Activated T-cell treated with anti-CD3 and anti-CD28 coated beads for 1 hour (primary cell): ENCODE data around the gene PPIF.

Experiments used
- DNase-seq: peaks from one replicate; pipeline ENCODE4 v3.0.0-alpha.2; 2020; ENCODE audit warnings: low read depth

PPIF gene

GRCh38 chr10:79374312-79375191, 27.3 kb downstream of the PPIF start:
- DNase-seq = peak; percentile 76

DNA sequence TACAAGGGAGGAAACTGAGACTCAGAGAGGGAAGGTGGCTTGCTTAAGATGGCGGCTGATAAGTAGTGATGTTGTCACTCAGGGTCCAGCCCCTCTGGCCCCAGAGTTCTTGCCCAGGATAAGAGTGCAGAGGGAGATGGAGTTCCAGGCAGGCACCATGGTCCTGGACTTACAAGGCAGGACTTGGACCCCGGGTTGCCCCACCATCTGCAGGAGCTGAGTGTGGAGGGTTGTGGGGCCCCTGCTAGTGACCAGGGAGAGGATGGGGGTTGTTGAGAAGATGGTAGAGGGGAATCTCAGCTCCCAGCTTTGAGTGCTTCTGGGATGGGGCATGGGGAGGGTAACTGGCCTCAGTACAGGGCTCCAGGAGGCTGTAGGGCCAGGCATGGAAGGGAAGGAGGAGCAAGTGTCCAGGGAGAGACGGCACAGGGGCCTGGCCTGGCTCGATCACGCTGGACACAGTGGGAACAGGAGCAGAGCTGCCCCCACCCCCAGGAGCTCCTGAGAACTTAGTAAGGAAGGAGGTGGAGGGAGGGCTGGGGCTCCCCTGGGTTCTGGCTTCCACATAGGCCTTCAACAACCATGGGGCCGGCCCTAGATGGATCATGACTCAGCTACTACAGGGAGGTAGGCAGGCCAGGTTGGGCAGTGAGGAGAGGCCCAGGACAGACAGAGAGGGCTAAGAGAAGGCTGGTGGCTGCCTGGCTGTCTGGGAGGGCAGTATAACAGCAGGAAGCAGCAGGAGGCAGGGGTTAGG, 28.2 kb downstream of the PPIF start:
- DNase-seq = no peak

DNA sequence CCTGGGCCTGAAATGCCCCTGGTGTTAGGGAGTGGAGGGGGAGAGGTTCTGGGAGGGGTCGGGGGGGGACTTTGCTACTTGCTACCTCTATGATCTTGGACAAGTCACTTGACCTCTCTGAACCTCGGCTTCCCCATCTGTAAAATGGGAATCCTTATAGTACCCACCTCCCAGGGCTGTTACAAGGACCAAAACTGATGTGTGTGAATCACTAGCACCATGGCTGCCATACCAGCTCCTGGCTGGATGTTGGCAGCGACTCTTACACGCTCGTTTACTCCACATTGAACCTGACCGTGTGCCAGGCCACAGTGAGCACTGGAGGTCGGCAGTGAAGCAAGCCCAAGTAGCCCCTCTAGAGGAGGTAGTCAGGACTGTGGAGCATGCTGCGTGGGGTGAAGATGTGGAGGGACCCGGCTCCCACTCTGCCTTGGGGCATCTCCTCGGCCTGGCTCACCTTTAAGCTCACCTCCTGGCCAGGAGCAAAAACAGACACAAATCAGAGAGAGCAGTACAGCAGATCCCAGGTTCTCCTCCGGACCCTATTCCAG, 28.9 kb downstream of the PPIF start:
- no peak for DNase-seq

GRCh38 chr10:79376751-79377556, 29.7 kb downstream of the PPIF start:
- no peak for DNase-seq

DNA sequence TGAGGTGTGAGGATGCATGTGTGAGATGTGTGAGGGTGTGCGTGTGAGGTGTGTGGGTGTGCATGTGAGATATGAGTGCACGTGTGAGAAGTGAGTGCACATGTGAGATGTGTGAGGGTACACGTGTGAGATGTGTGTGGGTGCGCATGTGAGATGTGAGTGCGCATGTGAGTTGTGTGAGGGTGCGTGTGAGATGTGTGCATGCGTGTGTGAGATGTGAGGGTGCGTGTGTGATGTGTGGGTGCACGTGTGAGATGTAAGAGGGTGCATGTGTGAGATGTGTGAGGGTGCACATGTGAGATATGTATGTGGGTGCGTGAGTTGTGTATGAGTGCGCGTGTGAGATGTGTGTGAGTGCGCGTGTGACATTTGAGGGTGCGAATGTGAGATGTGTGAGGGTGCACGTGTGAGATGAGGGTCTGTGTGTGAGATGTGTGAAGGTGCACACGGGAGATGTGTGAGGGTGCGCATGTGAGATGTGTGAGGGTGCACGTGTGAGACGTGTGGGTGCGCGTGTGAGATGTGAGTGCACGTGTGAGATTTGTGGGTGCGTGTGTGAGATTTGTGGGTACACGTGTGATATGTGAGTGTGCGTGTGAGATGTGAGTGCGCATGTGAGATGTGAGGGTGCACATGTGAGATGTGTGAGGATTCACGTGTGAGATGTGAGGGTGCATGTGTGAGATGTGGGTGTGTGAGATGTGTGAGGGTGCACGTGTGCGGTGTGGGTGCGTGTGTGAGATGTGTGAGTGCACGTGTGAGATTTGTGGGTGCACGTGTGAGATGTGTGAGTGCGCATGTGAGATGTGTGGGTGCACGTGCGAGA, 30.5 kb downstream of the PPIF start:
- no peak for DNase-seq

GRCh38 chr10:79378383-79378646, 31.0 kb downstream of the PPIF start:
- no peak for DNase-seq

DNA sequence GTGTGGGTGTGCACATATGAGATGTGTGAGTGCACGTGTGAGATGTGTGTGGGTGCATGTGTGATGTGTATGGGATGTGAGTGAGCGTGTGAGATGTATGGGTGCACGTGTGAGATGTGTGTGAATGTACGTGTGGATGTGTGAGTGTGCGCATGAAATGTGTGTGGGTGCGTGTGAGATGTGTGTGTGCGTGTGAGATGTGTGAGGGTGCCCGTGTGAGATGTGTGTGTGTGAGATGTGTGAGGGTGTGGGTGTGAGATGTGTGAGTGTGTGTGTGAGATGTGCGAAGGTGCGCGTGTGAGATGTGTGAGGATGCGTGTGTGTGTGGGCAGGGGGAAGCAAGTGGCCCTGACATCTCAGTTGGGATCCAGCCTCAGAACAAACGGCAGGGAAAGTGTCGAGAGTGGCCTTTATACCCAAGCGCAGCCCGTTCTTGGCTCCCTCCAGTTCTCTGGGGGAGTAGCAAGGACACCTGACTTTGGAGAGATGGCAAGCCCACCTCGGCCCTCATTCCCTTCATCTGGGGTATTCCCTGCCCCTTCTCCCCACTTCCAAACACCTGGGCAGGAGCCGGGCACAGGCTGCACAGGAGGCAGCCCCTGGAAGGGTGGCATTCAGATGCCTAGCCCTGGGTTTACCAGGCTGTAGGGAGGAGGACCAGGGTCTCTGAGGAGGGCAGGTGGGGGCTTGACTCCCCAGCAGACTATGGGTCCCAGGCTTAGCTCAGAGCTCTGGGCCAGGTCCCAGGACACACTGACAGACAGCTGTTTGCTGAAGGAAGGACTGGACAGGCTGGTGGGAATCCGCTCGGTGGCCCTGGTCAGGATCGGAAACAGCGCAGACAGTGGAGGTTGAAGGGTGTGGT, 31.6 kb downstream of the PPIF start:
- DNase-seq = no peak

- no peak for DNase-seq
Observed at GRCh38 chr10:79379512-79380124, 32.3 kb downstream of the PPIF start.

DNA sequence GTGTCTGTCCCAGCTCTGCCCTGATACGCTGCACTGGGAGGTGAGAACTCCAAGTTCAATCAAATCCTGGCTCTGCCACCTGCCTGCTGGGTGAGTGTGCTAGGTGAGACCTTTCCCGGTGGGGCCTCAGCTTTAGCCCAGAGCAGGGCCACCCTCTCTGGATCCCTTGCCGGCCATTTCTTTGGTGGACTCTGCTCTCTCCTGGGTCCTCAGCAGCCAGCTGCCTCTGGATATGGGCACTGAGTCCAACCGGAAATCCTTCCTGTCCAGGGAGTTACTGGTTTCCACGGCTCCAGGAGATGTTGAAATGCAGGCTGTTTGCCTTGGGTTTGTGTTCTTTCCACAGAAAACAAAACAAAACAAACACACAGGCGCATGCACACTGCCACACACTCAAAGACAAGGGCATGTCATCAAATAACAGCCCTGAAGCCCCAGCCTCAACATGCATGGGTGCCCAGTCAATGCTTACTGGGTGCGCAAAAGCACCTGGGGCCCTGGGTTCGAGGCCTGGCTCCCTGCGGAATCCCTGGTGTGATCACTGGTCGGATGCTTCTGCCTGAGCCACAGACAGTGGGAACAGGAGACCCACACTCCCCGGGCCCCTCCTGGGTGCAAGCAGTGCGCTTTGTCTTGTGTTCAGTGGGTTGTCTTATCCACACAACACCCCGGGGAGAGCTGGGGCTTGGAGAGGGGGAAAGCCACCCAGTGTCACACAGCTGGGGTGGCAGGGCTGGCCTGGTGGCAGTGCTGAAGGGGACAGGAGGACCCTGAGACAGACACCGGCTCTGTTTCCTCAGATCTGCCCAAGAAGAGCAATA, 33.1 kb downstream of the PPIF start:
- DNase-seq = no peak

DNA sequence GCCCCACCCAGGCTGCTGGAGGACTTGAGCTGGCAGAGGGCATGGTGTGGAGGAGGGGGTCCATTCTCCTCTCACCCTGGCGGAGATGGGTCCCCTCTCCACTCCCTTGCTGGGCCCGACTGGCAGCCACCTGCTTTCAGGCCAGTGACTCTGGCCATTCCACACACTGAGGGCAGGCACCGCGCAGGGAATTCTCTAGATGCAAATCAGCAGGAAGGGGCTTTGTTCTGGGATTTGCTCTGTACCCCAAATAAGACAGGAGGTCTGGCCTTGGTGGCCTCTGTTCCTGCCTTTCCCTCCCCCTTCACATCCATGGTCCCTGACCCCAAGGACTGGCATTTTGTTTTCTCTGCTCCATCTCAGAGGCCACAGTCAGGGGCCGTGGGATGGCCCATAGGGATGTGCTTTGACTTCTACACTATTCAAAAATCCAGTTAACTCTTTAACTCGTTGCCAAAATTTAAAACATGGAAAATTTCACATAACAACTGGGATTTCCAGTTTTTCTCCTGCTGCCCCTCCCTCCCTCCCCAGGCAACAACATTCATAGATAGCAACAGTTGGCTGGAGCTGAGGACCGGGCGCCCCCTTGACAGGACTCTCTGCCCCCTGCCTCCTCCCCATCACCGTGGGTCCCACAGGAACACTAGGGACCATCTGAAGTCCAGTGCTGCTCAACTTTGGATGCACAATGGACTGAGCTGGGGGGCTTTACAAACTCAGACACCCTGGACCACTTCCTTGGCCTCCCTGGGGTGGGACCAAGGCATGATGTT, 33.9 kb downstream of the PPIF start:
- DNase-seq = no peak

- no peak for DNase-seq
Observed at GRCh38 chr10:79381804-79382221, 34.5 kb downstream of the PPIF start.

DNA sequence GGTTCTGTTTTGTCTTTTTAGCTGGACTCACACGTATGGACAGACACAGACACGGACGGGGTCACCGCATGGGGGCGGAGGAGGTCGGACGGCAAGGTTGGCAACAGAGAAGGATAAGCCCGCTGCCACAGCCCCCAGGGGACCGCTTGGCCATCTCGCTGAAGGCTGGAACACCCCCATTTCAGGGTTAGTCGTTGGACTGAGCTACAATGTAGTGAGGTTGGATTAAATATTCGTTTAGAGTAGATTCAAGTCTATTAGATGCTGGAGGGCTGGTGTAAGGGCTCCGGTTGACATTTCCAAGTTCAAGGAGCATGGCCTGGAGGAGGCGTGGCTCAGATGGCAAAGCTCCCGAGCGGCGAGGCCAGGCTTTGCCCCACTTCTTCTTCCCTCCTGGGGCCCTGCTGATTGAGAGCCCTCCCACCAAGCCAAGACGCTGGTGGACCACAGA, 35.2 kb downstream of the PPIF start:
- DNase-seq = no peak

GRCh38 chr10:79383974-79384606, 36.8 kb downstream of the PPIF start:
- DNase-seq = no peak

DNA sequence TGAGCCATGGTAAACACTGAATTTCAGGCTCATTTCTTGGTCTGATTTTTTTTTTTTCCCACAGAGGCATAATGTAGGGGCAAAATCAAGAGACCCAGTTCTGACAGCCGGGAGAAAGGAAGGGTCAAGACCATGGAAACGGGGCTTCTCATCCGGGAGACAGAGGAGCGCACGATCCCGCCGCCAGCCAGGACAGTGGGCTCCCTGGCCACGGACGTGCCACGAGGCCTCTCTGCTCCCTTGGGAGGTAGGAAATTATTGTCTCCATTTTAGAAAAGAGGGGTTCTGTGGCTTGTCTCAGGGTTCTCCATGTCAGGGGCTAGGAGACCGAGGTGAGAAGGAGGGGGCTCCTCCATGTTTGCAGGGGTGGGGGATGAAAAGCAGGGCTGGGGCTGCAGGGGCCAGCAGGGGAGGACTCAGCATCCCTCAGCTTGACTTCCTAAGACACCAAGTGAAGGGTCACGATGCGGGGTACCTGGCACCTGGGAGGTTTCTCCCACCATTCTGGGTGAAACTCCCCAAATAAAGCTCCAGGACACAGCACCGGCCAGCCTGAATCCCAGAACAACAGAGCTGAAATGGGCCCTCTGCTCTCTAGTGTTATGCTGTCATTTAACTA, 37.6 kb downstream of the PPIF start:
- no peak for DNase-seq

DNA sequence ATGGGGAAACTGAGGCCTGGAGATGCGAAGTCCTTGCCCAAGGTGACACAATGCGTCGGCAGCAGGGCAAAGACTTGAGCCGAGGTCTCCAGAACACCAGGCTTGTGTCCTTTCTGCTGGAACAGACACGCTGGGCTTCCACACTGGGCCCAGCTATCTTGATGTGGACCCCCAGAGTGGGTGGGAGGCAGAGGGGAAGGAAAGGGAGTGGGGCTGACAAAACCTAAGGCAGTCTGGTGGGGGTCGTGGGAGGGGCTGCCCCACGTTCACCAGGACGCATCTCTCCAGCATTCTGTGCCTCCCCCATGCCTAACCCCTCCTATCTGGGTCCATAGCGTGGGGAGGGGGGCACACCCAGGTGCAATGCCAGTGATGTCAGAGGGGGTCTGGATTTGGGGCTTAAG, 38.1 kb downstream of the PPIF start:
- DNase-seq = no peak

DNA sequence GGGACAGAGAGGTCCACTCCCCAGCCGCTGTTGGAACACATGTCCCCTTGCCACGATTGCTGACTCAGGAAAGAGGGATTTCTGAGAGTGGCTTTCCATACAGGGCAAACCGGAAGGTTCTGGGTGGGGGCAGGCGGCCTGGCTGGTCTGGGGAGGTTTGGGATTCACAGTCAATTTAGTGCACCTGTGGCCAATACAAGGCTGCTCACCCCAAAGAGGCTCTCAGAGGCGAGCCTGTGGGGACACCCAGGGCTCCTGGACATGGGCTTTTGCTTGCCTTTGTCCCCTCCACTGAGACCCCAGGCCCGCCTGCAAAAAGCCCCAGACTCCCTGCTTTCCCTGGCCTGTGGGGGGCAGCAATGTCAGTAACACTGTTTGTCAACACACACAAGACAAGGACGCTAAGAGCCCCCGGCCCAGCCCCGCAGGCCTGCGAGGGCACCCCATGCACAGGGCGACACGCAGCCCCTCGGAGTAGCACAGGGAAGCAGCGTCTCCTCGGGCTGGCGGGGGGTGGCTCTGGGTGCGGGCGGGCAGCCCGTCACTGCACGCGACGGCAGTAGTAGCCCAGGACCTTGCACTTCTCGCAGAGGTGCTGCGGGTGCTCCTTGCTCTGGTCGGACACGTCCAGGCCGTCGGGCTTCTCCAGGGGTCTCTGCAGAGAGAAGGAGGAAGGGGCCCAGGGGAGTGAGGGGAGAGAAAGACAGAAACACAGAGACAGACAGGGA, 38.7 kb downstream of the PPIF start:
- no peak for DNase-seq
